ENCODE measurements around the gene IL17B. TPM values are rescaled to one million over a fixed set of nuclear protein-coding genes. Genes with fewer than 3 reads are reported as not detected.

Gene IL17B
- total RNA-seq, 1 experiment from 2014 or later, result not detected

DNA sequence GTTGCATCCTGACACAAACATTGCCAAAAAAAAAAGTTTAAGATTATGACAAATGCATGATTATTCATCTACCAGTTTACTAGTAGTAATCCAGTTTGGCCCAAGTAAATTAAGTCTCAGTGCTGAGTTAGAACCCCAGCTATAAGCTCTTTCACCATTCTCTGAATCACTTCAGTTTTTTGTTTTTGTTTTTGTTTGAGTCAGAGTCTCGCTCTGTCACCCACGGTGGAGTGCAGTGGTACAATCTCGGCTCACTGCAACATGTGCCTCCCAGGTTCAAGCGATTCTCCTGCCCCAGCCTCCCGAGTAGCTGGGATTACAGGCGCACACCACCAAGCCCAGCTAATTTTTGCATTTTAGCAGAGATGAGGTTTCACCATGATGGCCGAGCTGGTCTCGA lies 22.7 kb downstream of the IL17B start:
- intact Hi-C loops (cut with micrococcal nuclease; ENCODE audit: unreplicated experiment), result loop anchor here (5.0 kb wide), 1 partner anchor 34 kb away; no protein-coding TSS in a partner anchor
- peaks cover 14% of the 10 kb centered on the region; the same call in 1 of the 2 replicates for H3K4me1 ChIP-seq (replicated peaks; ENCODE audit: insufficient read depth)
- H2AFZ ChIP-seq, result no peak overlapping the region
- ChIA-PET CTCF (no interaction called here), POLR2A (ENCODE audit: unreplicated experiment) (no interaction called here)
- H4K20me1 ChIP-seq (ENCODE audit: insufficient read depth), result peaks cover 21% of the 10 kb centered on the region
- no peak for TF ChIP-seq EZH2 (IDR thresholded peaks at IDR 0.05; ENCODE audit: low read depth)
- TF ChIP-seq, protein P1, sequence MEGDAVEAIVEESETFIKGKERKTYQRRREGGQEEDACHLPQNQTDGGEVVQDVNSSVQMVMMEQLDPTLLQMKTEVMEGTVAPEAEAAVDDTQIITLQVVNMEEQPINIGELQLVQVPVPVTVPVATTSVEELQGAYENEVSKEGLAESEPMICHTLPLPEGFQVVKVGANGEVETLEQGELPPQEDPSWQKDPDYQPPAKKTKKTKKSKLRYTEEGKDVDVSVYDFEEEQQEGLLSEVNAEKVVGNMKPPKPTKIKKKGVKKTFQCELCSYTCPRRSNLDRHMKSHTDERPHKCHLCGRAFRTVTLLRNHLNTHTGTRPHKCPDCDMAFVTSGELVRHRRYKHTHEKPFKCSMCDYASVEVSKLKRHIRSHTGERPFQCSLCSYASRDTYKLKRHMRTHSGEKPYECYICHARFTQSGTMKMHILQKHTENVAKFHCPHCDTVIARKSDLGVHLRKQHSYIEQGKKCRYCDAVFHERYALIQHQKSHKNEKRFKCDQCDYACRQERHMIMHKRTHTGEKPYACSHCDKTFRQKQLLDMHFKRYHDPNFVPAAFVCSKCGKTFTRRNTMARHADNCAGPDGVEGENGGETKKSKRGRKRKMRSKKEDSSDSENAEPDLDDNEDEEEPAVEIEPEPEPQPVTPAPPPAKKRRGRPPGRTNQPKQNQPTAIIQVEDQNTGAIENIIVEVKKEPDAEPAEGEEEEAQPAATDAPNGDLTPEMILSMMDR (conservative IDR thresholded peaks at IDR 0.05), result no peak
- H3K36me3 ChIP-seq (ENCODE audit: low read depth), result peaks cover 15% of the 10 kb centered on the region
- H3K27ac ChIP-seq, result no peak overlapping the region
- no peak overlapping the region for H3K4me3 ChIP-seq
- peaks cover 49% of the 10 kb centered on the region for H3F3A ChIP-seq (ENCODE audit: insufficient read depth, low read depth)
- no peak for DNase-seq
- H3K4me2 ChIP-seq, result no peak overlapping the region
- no peaks in the 10 kb centered on the region for H3K27me3 ChIP-seq (ENCODE audit: insufficient read depth, low read depth)
- H3K9me3 ChIP-seq (ENCODE audit: insufficient read depth, low read depth), result no peaks in the 10 kb centered on the region
- no peaks in the 10 kb centered on the region for H3K79me2 ChIP-seq (ENCODE audit: low read depth)
- no TSS peak for BruUV-seq (replicated peaks)
- no peaks in the 10 kb centered on the region for H3K9me2 ChIP-seq (ENCODE audit: insufficient read depth)

DNA sequence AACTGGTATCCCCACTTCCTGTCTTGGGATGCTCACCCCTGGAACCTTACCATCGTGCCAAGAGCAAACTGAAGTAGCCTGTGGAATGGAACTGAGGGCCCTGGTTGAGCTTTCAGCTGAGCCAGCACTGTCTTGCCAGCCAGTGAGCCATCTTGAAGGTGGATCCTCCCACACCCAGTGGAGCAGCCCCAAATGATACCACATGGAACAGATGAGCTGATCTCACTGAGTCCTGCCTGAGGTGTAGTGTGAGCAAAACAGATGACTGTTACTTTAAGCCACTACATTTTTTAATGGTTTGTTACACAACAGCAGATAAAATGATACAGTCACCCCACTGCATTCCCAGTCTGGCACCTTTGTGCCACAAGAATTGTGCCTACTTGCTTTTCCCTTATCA lies 23.4 kb downstream of the IL17B start:
- Histone ChIP-seq H3K9me2 (ENCODE audit: insufficient read depth) (no peaks in the 10 kb centered on the region), H3K79me2 (ENCODE audit: low read depth) (0 out of 2 replicates have a peak, but pooled peaks cover 4% of the 10 kb centered on the region), H3K4me3 (no peak overlapping the region), H3K4me2 (no peak overlapping the region), H3K27ac (no peak overlapping the region), H3F3A (ENCODE audit: insufficient read depth, low read depth) (peaks cover 49% of the 10 kb centered on the region), H3K27me3 (ENCODE audit: insufficient read depth, low read depth) (no peaks in the 10 kb centered on the region), H4K20me1 (ENCODE audit: insufficient read depth) (peaks cover 21% of the 10 kb centered on the region), H2AFZ (no peak overlapping the region), H3K4me1 (replicated peaks; ENCODE audit: insufficient read depth) (peaks cover 14% of the 10 kb centered on the region; the same call in 1 of the 2 replicates), H3K9me3 (ENCODE audit: insufficient read depth, low read depth) (no peaks in the 10 kb centered on the region), H3K36me3 (ENCODE audit: low read depth) (peaks cover 22% of the 10 kb centered on the region)
- BruUV-seq (replicated peaks), result no TSS peak
- TF ChIP-seq EZH2 (IDR thresholded peaks at IDR 0.05; ENCODE audit: low read depth), result no peak
- TF ChIP-seq, protein P1 (conservative IDR thresholded peaks at IDR 0.05), result no peak
- DNase-seq, result no peak
- POLR2A ChIA-PET (ENCODE audit: unreplicated experiment), result no interaction called here
- CTCF ChIA-PET, result no interaction called here
- intact Hi-C loops (cut with micrococcal nuclease; ENCODE audit: unreplicated experiment), result loop anchor here (5.0 kb wide), 1 partner anchor 33 kb away; no protein-coding TSS in a partner anchor

GRCh38 chr5:149353911-149354310 lies 25.2 kb downstream of the IL17B start:
- H3K36me3 ChIP-seq (ENCODE audit: low read depth), result peaks cover 39% of the 10 kb centered on the region
- no peaks in the 10 kb centered on the region for H3K9me2 ChIP-seq (ENCODE audit: insufficient read depth)
- BruUV-seq (replicated peaks), result no TSS peak
- peaks cover 21% of the 10 kb centered on the region for H4K20me1 ChIP-seq (ENCODE audit: insufficient read depth)
- DNase-seq, result no peak
- H3K4me1 ChIP-seq (replicated peaks; ENCODE audit: insufficient read depth), result peaks cover 13% of the 10 kb centered on the region; the same call in 1 of the 2 replicates
- no peaks in the 10 kb centered on the region for H3K27me3 ChIP-seq (ENCODE audit: insufficient read depth, low read depth)
- H3K9me3 ChIP-seq (ENCODE audit: insufficient read depth, low read depth), result no peaks in the 10 kb centered on the region
- ChIA-PET CTCF (interaction anchor here (1.0 kb wide), 1 partner anchor 33 kb away, joined by 3 read pairs; no protein-coding TSS in a partner anchor), POLR2A (ENCODE audit: unreplicated experiment) (interaction anchor here (0.6 kb wide), 1 partner anchor 46 kb away, joined by 3 read pairs; no protein-coding TSS in a partner anchor)
- H3F3A ChIP-seq (ENCODE audit: insufficient read depth, low read depth), result peaks cover 49% of the 10 kb centered on the region
- no peak overlapping the region for H3K27ac ChIP-seq
- intact Hi-C loops (cut with micrococcal nuclease; ENCODE audit: unreplicated experiment), result no loop called here
- TF ChIP-seq EZH2 (IDR thresholded peaks at IDR 0.05; ENCODE audit: low read depth), result no peak
- TF ChIP-seq, protein P1 (conservative IDR thresholded peaks at IDR 0.05), result no peak
- no peak overlapping the region for H3K4me2 ChIP-seq
- no peak overlapping the region for H3K4me3 ChIP-seq
- peaks cover 21% of the 10 kb centered on the region for H3K79me2 ChIP-seq (ENCODE audit: low read depth)
- H2AFZ ChIP-seq, result no peak overlapping the region
